Stimulated activated memory B cell treated with anti-CD40 and anti-IgM and Interleukin-4, amounts not matched to agents 10 μg/mL and 1 μg/mL and 100 μg/mL, for 72 hours (primary cell): ENCODE data around the gene GATAD2B.

Source experiments
- ATAC-seq: fragments of 150-1000 bp; cut with Tn5 transposase; 2 replicates; pipeline ENCODE4 v1.10.0; 2021
- H3K27ac Mint-ChIP-seq: one replicate; pipeline ENCODE4 v1.8.0; 2022; ENCODE audit warnings: mild to moderate bottlenecking, mixed read lengths
- H3K27me3 Mint-ChIP-seq: one replicate; pipeline ENCODE4 v1.8.0; 2022; ENCODE audit warnings: mixed read lengths
- H3K36me3 Mint-ChIP-seq: one replicate; pipeline ENCODE4 v1.8.0; 2022; ENCODE audit warnings: mixed read lengths
- H3K4me1 Mint-ChIP-seq: one replicate; pipeline ENCODE4 v1.8.0; 2022; ENCODE audit warnings: mixed read lengths
- H3K4me3 Mint-ChIP-seq: one replicate; pipeline ENCODE4 v1.8.0; 2022; ENCODE audit warnings: mild to moderate bottlenecking, moderate library complexity, mixed read lengths
- H3K9me3 Mint-ChIP-seq: one replicate; pipeline ENCODE4 v1.8.0; 2022; ENCODE audit warnings: mixed read lengths

Gene GATAD2B

GRCh38 chr1:153941826-153942725, 19.3 kb upstream of the GATAD2B start:
- H3K9me3 Mint-ChIP-seq = no peaks in the 10 kb centered on the region
- no peak overlapping the region for H3K4me3 Mint-ChIP-seq
- H3K27me3 Mint-ChIP-seq = no peaks in the 10 kb centered on the region
- peaks cover 67% of the 10 kb centered on the region for H3K36me3 Mint-ChIP-seq
- peak overlapping the region; percentile 93 for H3K27ac Mint-ChIP-seq
- H3K4me1 Mint-ChIP-seq = peaks cover 56% of the 10 kb centered on the region
- ATAC-seq = no peak

GRCh38 chr1:153940756-153941155, 18.0 kb upstream of the GATAD2B start:
- Mint-ChIP-seq H3K36me3 (peaks cover 80% of the 10 kb centered on the region), H3K27me3 (no peaks in the 10 kb centered on the region), H3K9me3 (no peaks in the 10 kb centered on the region), H3K27ac (peak overlapping the region; percentile 14), H3K4me3 (no peak overlapping the region), H3K4me1 (peaks cover 50% of the 10 kb centered on the region)
- no peak for ATAC-seq

GRCh38 chr1:153939476-153939875, 16.7 kb upstream of the GATAD2B start:
- no peaks in the 10 kb centered on the region for H3K9me3 Mint-ChIP-seq
- ATAC-seq = no peak
- H3K27ac Mint-ChIP-seq = peak overlapping the region; percentile 46
- H3K4me3 Mint-ChIP-seq = no peak overlapping the region
- H3K4me1 Mint-ChIP-seq = peaks cover 49% of the 10 kb centered on the region
- H3K27me3 Mint-ChIP-seq = no peaks in the 10 kb centered on the region
- H3K36me3 Mint-ChIP-seq = peaks cover 88% of the 10 kb centered on the region

GRCh38 chr1:153938996-153939395, 16.2 kb upstream of the GATAD2B start:
- no peaks in the 10 kb centered on the region for H3K9me3 Mint-ChIP-seq
- H3K4me1 Mint-ChIP-seq = peaks cover 45% of the 10 kb centered on the region
- no peak overlapping the region for H3K4me3 Mint-ChIP-seq
- no peak for ATAC-seq
- H3K27ac Mint-ChIP-seq = peak overlapping the region; percentile 46
- peaks cover 88% of the 10 kb centered on the region for H3K36me3 Mint-ChIP-seq
- H3K27me3 Mint-ChIP-seq = no peaks in the 10 kb centered on the region

- Mint-ChIP-seq H3K9me3 (no peaks in the 10 kb centered on the region), H3K4me1 (peaks cover 29% of the 10 kb centered on the region), H3K4me3 (no peak overlapping the region), H3K36me3 (peaks cover 84% of the 10 kb centered on the region), H3K27ac (no peak overlapping the region), H3K27me3 (no peaks in the 10 kb centered on the region)
- no peak for ATAC-seq
These were observed 14.6 kb upstream of the GATAD2B start for GRCh38 chr1:153937331-153937730.

GRCh38 chr1:153936011-153936802, 13.4 kb upstream of the GATAD2B start:
- no peaks in the 10 kb centered on the region for H3K9me3 Mint-ChIP-seq
- H3K36me3 Mint-ChIP-seq = peaks cover 80% of the 10 kb centered on the region
- H3K4me3 Mint-ChIP-seq = no peak overlapping the region

GRCh38 chr1:153934746-153935145, 12.0 kb upstream of the GATAD2B start:
- Mint-ChIP-seq H3K27me3 (no peaks in the 10 kb centered on the region), H3K4me3 (no peak overlapping the region), H3K4me1 (peaks cover 14% of the 10 kb centered on the region), H3K36me3 (peaks cover 74% of the 10 kb centered on the region), H3K9me3 (no peaks in the 10 kb centered on the region), H3K27ac (peak overlapping the region; percentile 74)
- no peak for ATAC-seq

More at GRCh38 chr1:153936011-153936802, 13.4 kb upstream of the GATAD2B start:
- no peak for ATAC-seq
- Mint-ChIP-seq H3K27ac (no peak overlapping the region), H3K27me3 (no peaks in the 10 kb centered on the region), H3K4me1 (peaks cover 25% of the 10 kb centered on the region)

- peaks cover 70% of the 10 kb centered on the region for H3K36me3 Mint-ChIP-seq
- no peak for ATAC-seq
- peak overlapping the region; percentile 74 for H3K27ac Mint-ChIP-seq
- no peak overlapping the region for H3K4me3 Mint-ChIP-seq
- no peaks in the 10 kb centered on the region for H3K9me3 Mint-ChIP-seq
- H3K4me1 Mint-ChIP-seq = peaks cover 6% of the 10 kb centered on the region
- no peaks in the 10 kb centered on the region for H3K27me3 Mint-ChIP-seq
These were observed 11.2 kb upstream of the GATAD2B start for GRCh38 chr1:153933955-153934354.

- Mint-ChIP-seq H3K4me3 (no peak overlapping the region), H3K27me3 (no peaks in the 10 kb centered on the region), H3K27ac (no peak overlapping the region), H3K36me3 (peaks cover 69% of the 10 kb centered on the region), H3K9me3 (no peaks in the 10 kb centered on the region), H3K4me1 (peaks cover 9% of the 10 kb centered on the region)
- no peak for ATAC-seq
These were observed 10.7 kb upstream of the GATAD2B start for GRCh38 chr1:153933430-153933829.

GRCh38 chr1:153932156-153933131, 9.7 kb upstream of the GATAD2B start:
- Mint-ChIP-seq H3K4me1 (peaks cover 14% of the 10 kb centered on the region), H3K36me3 (peaks cover 63% of the 10 kb centered on the region), H3K9me3 (no peaks in the 10 kb centered on the region), H3K27ac (no peak overlapping the region), H3K4me3 (no peak overlapping the region), H3K27me3 (no peaks in the 10 kb centered on the region)
- no peak for ATAC-seq

- Mint-ChIP-seq H3K4me3 (no peak overlapping the region), H3K4me1 (peaks cover 14% of the 10 kb centered on the region), H3K27ac (no peak overlapping the region), H3K9me3 (no peaks in the 10 kb centered on the region), H3K36me3 (peaks cover 45% of the 10 kb centered on the region), H3K27me3 (no peaks in the 10 kb centered on the region)
- ATAC-seq = no peak
These were observed 7.5 kb upstream of the GATAD2B start for GRCh38 chr1:153929981-153930948.

- Mint-ChIP-seq H3K27me3 (no peaks in the 10 kb centered on the region), H3K4me3 (no peak overlapping the region), H3K4me1 (peaks cover 9% of the 10 kb centered on the region), H3K9me3 (no peaks in the 10 kb centered on the region), H3K27ac (peak overlapping the region; percentile 58), H3K36me3 (peaks cover 36% of the 10 kb centered on the region)
- ATAC-seq = no peak
These were observed 6.7 kb upstream of the GATAD2B start for GRCh38 chr1:153929426-153929825.

- Mint-ChIP-seq H3K4me1 (peaks cover 14% of the 10 kb centered on the region), H3K27ac (peak overlapping the region; percentile 58), H3K9me3 (no peaks in the 10 kb centered on the region), H3K27me3 (no peaks in the 10 kb centered on the region), H3K36me3 (peaks cover 31% of the 10 kb centered on the region), H3K4me3 (no peak overlapping the region)
- ATAC-seq = no peak
These were observed 6.1 kb upstream of the GATAD2B start for GRCh38 chr1:153928791-153929341.
